HEK293T (cell line): ENCODE measurements around the gene OVOL2.

Experiments used
- BHLHE40 ChIP-seq: fragments of 450-650 bp; IDR thresholded peaks from 2 replicates; pipeline ENCODE4 v1.6.1; 2016; ENCODE audit warnings: mild to moderate bottlenecking, moderate library complexity, borderline replicate concordance
- FOXA1 ChIP-seq: fragments of 450-650 bp; IDR thresholded peaks from 2 replicates; pipeline ENCODE4 v1.6.1; 2016; ENCODE audit warnings: mild to moderate bottlenecking
- NFRKB ChIP-seq: fragments of 450-650 bp; IDR thresholded peaks from 2 replicates; pipeline ENCODE4 v1.6.1; 2016; ENCODE audit warnings: mild to moderate bottlenecking, moderate library complexity
- PKNOX1 ChIP-seq: fragments of 450-650 bp; IDR thresholded peaks from 2 replicates; pipeline ENCODE4 v1.6.1; 2016
- TARDBP ChIP-seq: fragments of 450-650 bp; IDR thresholded peaks from 2 replicates; pipeline ENCODE4 v1.6.1; 2016
- ZNF384 ChIP-seq: fragments of 450-650 bp; IDR thresholded peaks from 2 replicates; pipeline ENCODE4 v1.6.1; 2016

GRCh38 chr20:18077157-18077556, 19.4 kb upstream of the OVOL2 start:
- TF ChIP-seq TARDBP (no peak), NFRKB (no peak), BHLHE40 (no peak), FOXA1 (no peak), PKNOX1 (no peak), ZNF384 (no peak)
